H1 (cell line): ENCODE data around the gene SON. TPM values are rescaled to one million over a fixed set of nuclear protein-coding genes. Genes with fewer than 3 reads are reported as not detected.

Experiments
- CTCF ChIA-PET: fragments of 300-600 bp; sonication (Branson Sonifier 250); formaldehyde crosslinking; loops from one replicate; lab custom pipeline; 2021; ENCODE audit not compliant: partially characterized antibody; lab: Charles Lee
- POLR2A ChIA-PET: fragments of 300-600 bp; sonication (Branson Sonifier 250); formaldehyde crosslinking; loops from one replicate; lab custom pipeline; 2021; ENCODE audit warnings: inconsistent platforms; ENCODE audit not compliant: partially characterized antibody; lab: Charles Lee
- DNase-seq, 2 experiments: peaks; one replicate each; pipeline versions ENCODE4 v3.0.0 to v3.0.0-alpha.2; 2010 to 2022; ENCODE audit warnings: low spot score in 2 of 2, low read depth in 1 of 2, mixed read lengths in 1 of 2
- FAIRE-seq: peaks from 2 replicates; lab custom pipeline; 2011; peaks lifted over from hg19 to GRCh38; lab: Jason Lieb, UNC
- H2AFZ ChIP-seq: 2 replicates; pipeline ENCODE4 v1.8.1; 2012; ENCODE audit warnings: low read length, inconsistent platforms
- H2AK5ac ChIP-seq: 2 replicates; pipeline ENCODE4 v1.6.1; 2013; ENCODE audit warnings: low read depth, low read length
- H2BK120ac ChIP-seq: replicated peaks from 2 replicates; pipeline ENCODE3; 2013; ENCODE audit warnings: low read depth, low read length, inconsistent platforms
- H2BK12ac ChIP-seq: 2 replicates; pipeline ENCODE4 v1.6.1; 2013; ENCODE audit warnings: low read depth, low read length
- H2BK15ac ChIP-seq: 2 replicates; pipeline ENCODE4 v1.6.1; 2013; ENCODE audit warnings: low read length
- H2BK20ac ChIP-seq: 2 replicates; pipeline ENCODE4 v1.6.1; 2013; ENCODE audit warnings: low read length
- H2BK5ac ChIP-seq: 2 replicates; pipeline ENCODE4 v1.6.1; 2013; ENCODE audit warnings: low read depth, low read length
- H3K14ac ChIP-seq: 2 replicates; pipeline ENCODE4 v1.6.1; 2013; ENCODE audit warnings: inconsistent platforms; ENCODE audit not compliant: insufficient read length
- H3K18ac ChIP-seq: 2 replicates; pipeline ENCODE4 v1.6.1; 2013; ENCODE audit warnings: low read length; ENCODE audit errors: extremely low read depth
- H3K23ac ChIP-seq: 2 replicates; pipeline ENCODE4 v1.6.1; 2013; ENCODE audit warnings: inconsistent platforms; ENCODE audit not compliant: insufficient read length
- H3K23me2 ChIP-seq: 2 replicates; pipeline ENCODE4 v1.6.1; 2013; ENCODE audit warnings: low read depth, low read length
- H3K27ac ChIP-seq: 2 replicates; pipeline ENCODE4 v1.6.1; 2011; ENCODE audit warnings: low read depth, low read length, inconsistent platforms
- H3K27me3 ChIP-seq, 4 experiments: replicated peaks in 1 of 4; 1 replicate in 1 of 4; 2 replicates in 3 of 4; pipeline versions ENCODE4 v1.6.1 to v1.8.1; 2011 to 2013; ENCODE audit warnings: low read length in 3 of 4, mild to moderate bottlenecking in 3 of 4, inconsistent platforms in 2 of 4, mixed read lengths in 2 of 4, moderate library complexity in 1 of 4; ENCODE audit not compliant: control insufficient read depth in 3 of 4, insufficient read depth in 3 of 4; ENCODE audit errors: extremely low read depth in 1 of 4
- H3K36me3 ChIP-seq, 4 experiments: 2 replicates each; pipeline versions ENCODE4 v1.6.1 to v1.8.1; 2011 to 2013; ENCODE audit warnings: mild to moderate bottlenecking in 4 of 4, low read length in 3 of 4, moderate library complexity in 2 of 4, control low read depth in 1 of 4, inconsistent platforms in 1 of 4; ENCODE audit not compliant: insufficient read depth in 4 of 4, control insufficient read depth in 2 of 4
- H3K4ac ChIP-seq: replicated peaks from 2 replicates; pipeline ENCODE3; 2013; ENCODE audit warnings: low read length, low read depth, mixed read lengths, inconsistent platforms; ENCODE audit not compliant: insufficient read length
- H3K4me1 ChIP-seq, 4 experiments: replicated peaks in 1 of 4; 1 replicate in 1 of 4; 2 replicates in 3 of 4; pipeline versions ENCODE4 v1.6.1 to v1.8.1; 2011 to 2013; ENCODE audit warnings: low read length in 3 of 4, inconsistent platforms in 2 of 4, mixed read lengths in 1 of 4; ENCODE audit not compliant: insufficient read depth in 4 of 4, control insufficient read depth in 3 of 4
- H3K4me2 ChIP-seq, 2 experiments: 2 replicates each; pipeline versions ENCODE4 v1.6.1 to v1.8.1; 2011 to 2013; ENCODE audit warnings: low read depth in 2 of 2, low read length in 2 of 2, control low read depth in 1 of 2, inconsistent platforms in 1 of 2, mild to moderate bottlenecking in 1 of 2; ENCODE audit not compliant: insufficient read depth in 1 of 2
- H3K4me3 ChIP-seq, 4 experiments: fragments of 200-600, 300-600 bp in 1 of 4; sonication (generic), shearing (Covaris generic), sonication (Bioruptor Twin) in 1 of 4; 2 replicates each; pipeline versions ENCODE4 v1.5.1 to v1.8.1; 2011 to 2016; ENCODE audit warnings: low read length in 4 of 4, low read depth in 3 of 4, control low read depth in 2 of 4, inconsistent platforms in 2 of 4, mild to moderate bottlenecking in 2 of 4, mixed read lengths in 1 of 4, moderate library complexity in 1 of 4; ENCODE audit not compliant: insufficient read depth in 2 of 4; ENCODE audit errors: extremely low read depth in 1 of 4
- H3K56ac ChIP-seq: replicated peaks from 2 replicates; pipeline ENCODE3; 2013; ENCODE audit warnings: low read depth, mild to moderate bottlenecking, mixed read lengths, low read length, inconsistent platforms; ENCODE audit not compliant: insufficient read length
- H3K79me1 ChIP-seq: 2 replicates; pipeline ENCODE4 v1.6.1; 2013; ENCODE audit warnings: low read depth, low read length, control low read depth
- H3K79me2 ChIP-seq, 2 experiments: 2 replicates each; pipeline versions ENCODE4 v1.6.1 to v1.8.1; 2012 to 2013; ENCODE audit warnings: low read length in 2 of 2, mild to moderate bottlenecking in 2 of 2, inconsistent platforms in 1 of 2; ENCODE audit not compliant: insufficient read depth in 2 of 2, control insufficient read depth in 1 of 2
- H3K9ac ChIP-seq, 4 experiments: replicated peaks in 1 of 4; 1 replicate in 1 of 4; 2 replicates in 3 of 4; pipeline versions ENCODE4 v1.6.1 to v1.8.1; 2011 to 2013; ENCODE audit warnings: low read depth in 3 of 4, low read length in 3 of 4, control low read depth in 2 of 4, mild to moderate bottlenecking in 2 of 4, moderate library complexity in 2 of 4, inconsistent platforms in 1 of 4; ENCODE audit errors: extremely low read depth in 1 of 4
- H3K9me3 ChIP-seq, 2 experiments: 2 replicates each; pipeline versions ENCODE4 v1.6.1 to v1.8.1; 2012 to 2013; ENCODE audit warnings: mild to moderate bottlenecking in 2 of 2, moderate library complexity in 2 of 2, control low read depth in 1 of 2, inconsistent platforms in 1 of 2, low read depth in 1 of 2, low read length in 1 of 2, mixed read lengths in 1 of 2; ENCODE audit not compliant: insufficient read depth in 2 of 2
- H4K20me1 ChIP-seq, 2 experiments: replicated peaks in 1 of 2; 2 replicates each; pipeline versions ENCODE3 to v1.8.1; 2011 to 2013; ENCODE audit warnings: inconsistent platforms in 2 of 2, low read length in 2 of 2, mild to moderate bottlenecking in 1 of 2; ENCODE audit not compliant: insufficient read depth in 2 of 2, control insufficient read depth in 1 of 2
- H4K5ac ChIP-seq: 2 replicates; pipeline ENCODE4 v1.6.1; 2013; ENCODE audit warnings: low read length, low read depth, mixed read lengths, inconsistent platforms; ENCODE audit not compliant: insufficient read length
- H4K8ac ChIP-seq: 2 replicates; pipeline ENCODE4 v1.8.0; 2013; ENCODE audit warnings: mild to moderate bottlenecking, moderate library complexity, low read length, inconsistent platforms; ENCODE audit not compliant: insufficient read depth; ENCODE audit errors: extremely low read depth
- H4K91ac ChIP-seq: replicated peaks from 2 replicates; pipeline ENCODE3; 2013; ENCODE audit warnings: low read length, mixed read lengths, inconsistent platforms; ENCODE audit not compliant: insufficient read length
- BCL11A ChIP-seq, 2 experiments: IDR thresholded peaks; one replicate each; pipeline ENCODE4 v1.6.1; 2011; ENCODE audit warnings: low read depth in 2 of 2, low read length in 2 of 2, mild to moderate bottlenecking in 2 of 2
- SAP30 ChIP-seq: fragments of 300-600 bp; sonication (generic); IDR thresholded peaks from 2 replicates; pipeline ENCODE4 v1.7.1; 2012; ENCODE audit warnings: low read length, moderate library complexity, mild to moderate bottlenecking, inconsistent platforms; ENCODE audit not compliant: insufficient read depth, insufficient replicate concordance
- SIRT6 ChIP-seq: IDR thresholded peaks from one replicate; pipeline ENCODE4 v1.7.1; 2012; ENCODE audit warnings: low read length, inconsistent platforms
- WGBS, 2 experiments: shearing (Covaris generic) in 1 of 2; methylation state at CpG; one replicate each; pipeline versions ENCODE4 v1.1.6 to v1.1.7; 2013 to 2015; ENCODE audit warnings: low lambda C conversion rate in 2 of 2, mixed read lengths in 2 of 2, inconsistent platforms in 1 of 2, low coverage in 1 of 2, missing lambda C conversion rate in 1 of 2; ENCODE audit not compliant: insufficient replicate concordance in 2 of 2, insufficient coverage in 1 of 2, insufficient read length in 1 of 2; ENCODE audit errors: extremely low coverage in 1 of 2, missing lambda C conversion rate in 1 of 2; 5-methylcytosine and 5-hydroxymethylcytosine counted together
- polyA plus RNA-seq, 7 experiments: library from polyadenylated mRNA; depleted of rRNA in 3 of 7; stranded (reverse) in 5 of 7; unstranded in 2 of 7; fragments of >200 nt in 5 of 7; fragments of 200-250 nt in 2 of 7; gene quantifications; 1 replicate in 5 of 7; 2 replicates in 1 of 7; 4 replicates in 1 of 7; pipeline versions ENCODE4 v1.2.1 to v1.2.3, GENCODE V29; 2011 to 2013; ENCODE audit warnings: missing spikeins in 2 of 7, mixed read lengths in 2 of 7
- total RNA-seq: library from RNA; stranded (reverse); fragmentation: NEBNext Ultra II Directional; extraction: Animal tissue kit (Norgen Biotek cat#: 25700); gene quantifications from 2 replicates; pipeline ENCODE4 v1.2.1, GENCODE V29; 2021

SON gene
- total and polyA plus RNA-seq, 2 of the 8 experiments (the other 6 are each of a cell fraction or from before 2014, with no cell fraction given), result 122 to 274 TPM

GRCh38 chr21:33598051-33598450 lies 55.2 kb downstream of the SON start:
- Histone ChIP-seq H3K36me3 (peaks cover 0 to 17% (median 8%) of the 10 kb centered on the region in 4 experiments; a peak in 5 of 8 replicates), H3K4me3 (no peak overlapping the region)
- POLR2A ChIA-PET, result interaction anchor here (1.0 to 1.6 kb wide), 2 partner anchors 9 to 55 kb away, joined by 3 read pairs; partner anchors contain the start of genes DONSON and SON
- TF ChIP-seq SAP30 (no peak), SIRT6 (no peak), BCL11A (IDR thresholded peaks at IDR 0.05; ENCODE audit: low read depth in 2 of 2, low read length in 2 of 2) (no peak)
- TF ChIP-seq, all 59 proteins: peak for 0
- no peak overlapping the region for H4K91ac ChIP-seq
- H3K4me2 ChIP-seq, result no peak overlapping the region
- H4K8ac ChIP-seq, result no peak overlapping the region
- no peaks in the 10 kb centered on the region for H4K20me1 ChIP-seq
- no peaks in the 10 kb centered on the region for H3K9me3 ChIP-seq
- no peaks in the 10 kb centered on the region for H3K79me2 ChIP-seq
- no peak overlapping the region for H2AFZ ChIP-seq
- FAIRE-seq (no peak), DNase-seq (no peak)
- H2BK120ac ChIP-seq, result no peak overlapping the region
- H2BK5ac ChIP-seq, result no peak overlapping the region
- no peak overlapping the region for H2BK12ac ChIP-seq
- H3K23me2 ChIP-seq, result no peaks in the 10 kb centered on the region
- H3K9ac ChIP-seq, result no peak overlapping the region
- 93% methylated on average over 1 of the region's 1 CpG; no CpG with 5 or more reads in 1 of the 2 experiments for WGBS, 2 experiments
- no peak overlapping the region for H2BK15ac ChIP-seq
- no peak overlapping the region for H3K18ac ChIP-seq
- no peak overlapping the region for H3K56ac ChIP-seq
- H3K27me3 ChIP-seq, result no peaks in the 10 kb centered on the region
- no peak overlapping the region for H3K23ac ChIP-seq
- H2AK5ac ChIP-seq, result no peak overlapping the region
- no peak overlapping the region for H4K5ac ChIP-seq
- no peak overlapping the region for H3K4ac ChIP-seq
- no peaks in the 10 kb centered on the region for H3K79me1 ChIP-seq
- CTCF ChIA-PET, result interaction anchor here (0.7 kb wide), 1 partner anchor 278 kb away, joined by 3 read pairs; no protein-coding TSS in a partner anchor
- no peak overlapping the region for H3K14ac ChIP-seq
- no peak overlapping the region for H2BK20ac ChIP-seq
- H3K4me1 ChIP-seq, result no peaks in the 10 kb centered on the region
- no peak overlapping the region for H3K27ac ChIP-seq
